GM23248 (cell line): Measurements from ENCODE around the gene LRRC38. TPM values are rescaled to one million over a fixed set of nuclear protein-coding genes. Genes with fewer than 3 reads are reported as not detected.

ENCODE experiments used
- DNase-seq: peaks from one replicate; pipeline ENCODE4 v3.0.0-alpha.2; 2015
- H2AFZ ChIP-seq: fragments of 200-600 bp; sonication (generic); 2 replicates; pipeline ENCODE4 v1.6.1; 2016; ENCODE audit warnings: antibody characterized with exemption
- H3F3A ChIP-seq: fragments of 200-600 bp; sonication (generic); 2 replicates; pipeline ENCODE4 v1.6.1; 2016; ENCODE audit warnings: mild to moderate bottlenecking, antibody characterized with exemption, mixed run types; ENCODE audit not compliant: insufficient read depth
- H3K27ac ChIP-seq: fragments of 200-600 bp; sonication (generic); 2 replicates; pipeline ENCODE4 v1.5.1; 2016; ENCODE audit warnings: mild to moderate bottlenecking
- H3K27me3 ChIP-seq: fragments of 200-600 bp; sonication (generic); replicated peaks from 2 replicates; pipeline ENCODE4 v1.6.1; 2016; ENCODE audit warnings: mild to moderate bottlenecking; ENCODE audit not compliant: insufficient read depth
- H3K36me3 ChIP-seq: fragments of 200-600 bp; sonication (generic); 2 replicates; pipeline ENCODE4 v1.6.1; 2016; ENCODE audit warnings: low read depth, mild to moderate bottlenecking
- H3K4me1 ChIP-seq: fragments of 200-600 bp; sonication (generic); 2 replicates; pipeline ENCODE4 v1.6.1; 2016; ENCODE audit warnings: mild to moderate bottlenecking; ENCODE audit not compliant: insufficient read depth
- H3K4me2 ChIP-seq: fragments of 200-600 bp; sonication (generic); one replicate; pipeline ENCODE4 v1.6.1; 2016; ENCODE audit warnings: mild to moderate bottlenecking; ENCODE audit not compliant: unreplicated experiment
- H3K4me3 ChIP-seq: fragments of 200-600 bp; sonication (generic); 2 replicates; pipeline ENCODE4 v1.5.1; 2016; ENCODE audit warnings: mild to moderate bottlenecking
- H3K79me2 ChIP-seq: fragments of 200-600 bp; sonication (generic); 2 replicates; pipeline ENCODE4 v1.6.1; 2016; ENCODE audit warnings: mild to moderate bottlenecking; ENCODE audit not compliant: insufficient read depth
- H3K9ac ChIP-seq: fragments of 200-600 bp; sonication (generic); 2 replicates; pipeline ENCODE4 v1.6.1; 2016; ENCODE audit warnings: mild to moderate bottlenecking
- H3K9me2 ChIP-seq: fragments of 200-600 bp; sonication (generic); 2 replicates; pipeline ENCODE4 v1.6.1; 2016; ENCODE audit warnings: mixed run types, mild to moderate bottlenecking, moderate library complexity; ENCODE audit not compliant: insufficient read depth
- H3K9me3 ChIP-seq: fragments of 200-600 bp; sonication (generic); one replicate; pipeline ENCODE4 v1.6.1; 2017; ENCODE audit warnings: low read depth
- H4K20me1 ChIP-seq: fragments of 200-600 bp; sonication (generic); 2 replicates; pipeline ENCODE4 v1.6.0; 2016; ENCODE audit not compliant: insufficient read depth
- EZH2 ChIP-seq: fragments of 200-600 bp; sonication (generic); IDR thresholded peaks from 2 replicates; pipeline ENCODE4 v1.6.1; 2018; ENCODE audit warnings: antibody characterized with exemption, mild to moderate bottlenecking; ENCODE audit not compliant: insufficient read depth, poor library complexity, severe bottlenecking
- EZH2phosphoT487 ChIP-seq: fragments of 200-600 bp; sonication (generic); IDR thresholded peaks from 2 replicates; pipeline ENCODE4 v1.6.1; 2018; ENCODE audit warnings: antibody characterized with exemption, moderate library complexity, mild to moderate bottlenecking, low read depth; ENCODE audit not compliant: insufficient read depth
- WGBS, 2 experiments: methylation state at CpG; one replicate each; pipeline ENCODE4 v1.1.6; 2015 to 2017; ENCODE audit warnings: low lambda C conversion rate in 2 of 2, low coverage in 1 of 2; ENCODE audit errors: missing lambda C conversion rate in 2 of 2; 5-methylcytosine and 5-hydroxymethylcytosine counted together
- in situ Hi-C: fragments of 300-500 bp; cut with MboI; formaldehyde crosslinking; loops from 2 replicates; pipeline ENCODE4 v1.15.0; 2020
- polyA plus RNA-seq: library from polyadenylated mRNA; unstranded; fragments of >200 nt; fragmentation: Nextera tagmentation; extraction: Ambion mirVana; gene quantifications from 2 replicates; pipeline ENCODE4 v1.2.1, GENCODE V29; 2016
- total RNA-seq: library from RNA; depleted of rRNA; stranded (reverse); fragments of >200 nt; shearing (Covaris generic); gene quantifications from 2 replicates; pipeline ENCODE4 v1.2.3, GENCODE V29; 2014

The LRRC38 gene
- total and polyA plus RNA-seq, 2 experiments from 2014 or later, result not detected

DNA sequence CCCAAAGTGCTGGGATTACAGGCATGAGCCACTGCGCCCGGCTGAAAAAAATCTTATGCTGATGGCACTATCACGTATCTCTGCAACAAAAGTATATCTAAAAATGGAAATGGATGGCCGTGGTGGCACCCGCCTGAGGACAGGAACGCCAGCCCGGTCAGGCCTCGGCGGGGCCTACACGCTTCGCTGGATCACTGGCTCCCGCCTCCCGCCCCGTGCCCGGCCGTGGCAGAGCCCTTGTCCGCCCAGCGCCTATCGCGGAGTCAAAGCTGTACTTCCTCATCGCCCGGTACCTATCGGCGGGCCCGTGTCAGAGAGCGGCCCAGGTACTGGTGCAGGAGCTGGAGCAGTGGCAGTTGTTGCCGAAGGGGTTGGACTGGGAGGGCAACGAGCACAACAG lies 41.0 kb upstream of the LRRC38 start:
- no peak overlapping the region for H3K4me2 ChIP-seq
- H3K9me3 ChIP-seq, result no peaks in the 10 kb centered on the region
- H3K27ac ChIP-seq, result no peak overlapping the region
- H2AFZ ChIP-seq, result no peak overlapping the region
- H3K27me3 ChIP-seq, result no peaks in the 10 kb centered on the region
- in situ Hi-C loops, result no loop called here
- H3K36me3 ChIP-seq, result no peaks in the 10 kb centered on the region
- no peak for DNase-seq
- H3K79me2 ChIP-seq, result no peaks in the 10 kb centered on the region
- TF ChIP-seq EZH2phosphoT487 (no peak), EZH2 (no peak)
- H4K20me1 ChIP-seq, result no peaks in the 10 kb centered on the region
- WGBS, 2 experiments, result 85 to 88% methylated on average over 15 to 28 of the region's 28 CpGs
- no peaks in the 10 kb centered on the region for H3K9me2 ChIP-seq
- no peaks in the 10 kb centered on the region for H3K4me1 ChIP-seq
- no peaks in the 10 kb centered on the region for H3F3A ChIP-seq
- H3K4me3 ChIP-seq, result no peak overlapping the region
- no peak overlapping the region for H3K9ac ChIP-seq

DNA sequence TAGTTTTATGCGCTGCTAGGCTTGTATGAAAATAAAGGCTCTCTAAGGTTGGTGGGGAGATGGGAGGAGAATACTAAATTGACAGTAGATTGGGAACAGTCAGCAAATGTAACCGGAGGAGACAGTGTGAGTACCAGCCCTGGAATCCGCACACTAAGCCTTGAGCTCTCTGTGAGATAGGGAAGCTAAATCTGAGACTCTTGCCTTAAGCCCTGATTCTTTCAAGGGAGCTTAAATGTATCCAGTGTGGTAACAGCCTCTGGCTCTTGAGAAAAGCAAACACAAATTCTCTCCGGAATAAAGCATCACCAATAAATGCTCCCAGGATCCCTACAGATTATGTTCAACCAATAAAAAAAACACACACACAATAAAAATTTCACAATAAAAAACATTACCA lies 36.9 kb upstream of the LRRC38 start:
- in situ Hi-C loops, result no loop called here
- H3K4me3 ChIP-seq, result no peak overlapping the region
- no peaks in the 10 kb centered on the region for H3K36me3 ChIP-seq
- no peak overlapping the region for H3K4me2 ChIP-seq
- no peaks in the 10 kb centered on the region for H3K9me2 ChIP-seq
- H3K27ac ChIP-seq, result no peak overlapping the region
- WGBS, 2 experiments, result 32 to 33% methylated on average over 4 of the region's 4 CpGs
- H3K27me3 ChIP-seq, result no peaks in the 10 kb centered on the region
- H3K9me3 ChIP-seq, result no peaks in the 10 kb centered on the region
- no peak overlapping the region for H3K9ac ChIP-seq
- no peaks in the 10 kb centered on the region for H4K20me1 ChIP-seq
- DNase-seq, result peak; percentile 12
- H3K79me2 ChIP-seq, result no peaks in the 10 kb centered on the region
- TF ChIP-seq EZH2 (no peak), EZH2phosphoT487 (no peak)
- no peaks in the 10 kb centered on the region for H3K4me1 ChIP-seq
- H2AFZ ChIP-seq, result no peak overlapping the region
- no peaks in the 10 kb centered on the region for H3F3A ChIP-seq

DNA sequence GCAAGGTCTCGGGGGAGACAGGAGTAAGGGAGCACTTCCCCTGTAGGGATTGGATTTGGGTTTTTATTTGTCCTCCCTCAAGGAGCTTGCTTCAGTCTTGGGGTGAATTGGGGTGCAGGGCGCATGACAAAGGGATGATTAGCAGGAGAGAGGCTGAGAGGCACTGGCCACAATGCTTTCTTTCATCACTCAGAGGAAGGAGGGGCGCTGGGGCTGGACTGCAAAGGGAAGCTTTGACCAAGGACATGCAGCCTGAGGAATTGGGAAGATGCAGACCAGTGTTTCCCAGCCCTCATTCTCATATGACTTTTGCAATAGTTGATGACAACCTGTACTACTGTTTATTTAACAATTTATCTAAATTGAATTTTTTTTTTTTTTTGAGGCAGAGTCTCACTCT lies 35.7 kb upstream of the LRRC38 start:
- 49 to 71% methylated on average over 3 of the region's 3 CpGs for WGBS, 2 experiments
- Histone ChIP-seq H3K36me3 (no peaks in the 10 kb centered on the region), H3F3A (no peaks in the 10 kb centered on the region), H3K4me2 (no peak overlapping the region), H3K27ac (no peak overlapping the region), H3K9ac (no peak overlapping the region), H3K79me2 (no peaks in the 10 kb centered on the region), H3K9me2 (no peaks in the 10 kb centered on the region), H4K20me1 (no peaks in the 10 kb centered on the region), H2AFZ (no peak overlapping the region), H3K4me3 (no peak overlapping the region), H3K4me1 (no peaks in the 10 kb centered on the region), H3K27me3 (no peaks in the 10 kb centered on the region), H3K9me3 (no peaks in the 10 kb centered on the region)
- no peak for TF ChIP-seq EZH2
- no peak for DNase-seq
- in situ Hi-C loops, result no loop called here

DNA sequence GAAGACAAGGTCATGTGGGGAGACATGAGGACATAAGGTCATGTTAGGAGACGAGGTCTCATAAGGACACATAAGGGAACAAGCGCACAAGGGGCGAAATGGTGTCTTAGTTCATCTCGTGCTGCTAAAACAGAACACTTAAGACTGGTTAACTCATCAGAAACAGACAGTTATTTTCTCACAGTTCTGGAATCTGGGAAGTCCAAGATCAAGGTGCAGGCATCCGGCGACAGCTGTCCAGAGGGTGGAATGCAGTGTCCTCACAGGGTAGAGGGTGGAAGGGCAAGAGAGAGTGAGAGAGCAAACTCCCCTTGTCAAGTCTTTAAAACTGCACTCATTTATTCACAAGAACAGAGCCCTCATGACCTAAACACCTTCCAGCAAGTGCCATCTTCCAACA lies 35.2 kb upstream of the LRRC38 start:
- Histone ChIP-seq H3F3A (no peaks in the 10 kb centered on the region), H3K36me3 (no peaks in the 10 kb centered on the region), H3K4me3 (no peak overlapping the region), H3K4me2 (no peak overlapping the region), H3K79me2 (no peaks in the 10 kb centered on the region), H4K20me1 (no peaks in the 10 kb centered on the region), H3K9me3 (no peaks in the 10 kb centered on the region), H3K9me2 (no peaks in the 10 kb centered on the region), H2AFZ (no peak overlapping the region), H3K27ac (no peak overlapping the region), H3K4me1 (no peaks in the 10 kb centered on the region), H3K27me3 (no peaks in the 10 kb centered on the region), H3K9ac (no peak overlapping the region)
- WGBS, 2 experiments, result 78 to 81% methylated on average over 6 of the region's 6 CpGs
- no peak for TF ChIP-seq EZH2phosphoT487
- no peak for TF ChIP-seq EZH2
- in situ Hi-C loops, result no loop called here
- DNase-seq, result no peak

DNA sequence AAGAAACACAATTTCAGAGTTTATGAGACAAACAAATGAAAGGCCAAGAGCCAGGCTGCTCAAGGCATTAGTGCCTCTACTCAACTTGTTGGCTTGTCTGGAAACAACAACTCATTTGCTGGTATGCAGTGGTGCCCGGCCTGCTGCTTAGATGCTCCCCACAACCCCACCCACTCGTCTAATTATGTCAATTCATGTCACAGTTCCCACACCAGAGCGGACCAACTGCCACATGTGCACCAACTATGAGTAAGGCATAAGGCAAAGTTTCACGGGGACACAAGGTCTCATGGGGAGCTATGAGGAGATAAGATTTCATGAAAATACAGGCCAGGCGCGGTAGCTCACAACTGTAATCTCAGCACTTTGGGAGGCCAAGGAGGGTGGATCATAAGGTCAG lies 34.5 kb upstream of the LRRC38 start:
- Histone ChIP-seq H3K9ac (no peak overlapping the region), H3K27me3 (no peaks in the 10 kb centered on the region), H3K9me2 (no peaks in the 10 kb centered on the region), H3F3A (no peaks in the 10 kb centered on the region), H3K4me1 (no peaks in the 10 kb centered on the region), H3K9me3 (no peaks in the 10 kb centered on the region), H3K27ac (no peak overlapping the region), H3K79me2 (no peaks in the 10 kb centered on the region), H3K4me3 (no peak overlapping the region), H4K20me1 (no peaks in the 10 kb centered on the region), H3K4me2 (no peak overlapping the region), H2AFZ (no peak overlapping the region), H3K36me3 (no peaks in the 10 kb centered on the region)
- no peak for DNase-seq
- 65 to 71% methylated on average over 6 of the region's 6 CpGs for WGBS, 2 experiments
- in situ Hi-C loops, result no loop called here
- no peak for TF ChIP-seq EZH2phosphoT487
- no peak for TF ChIP-seq EZH2
